Right forelimb (tissue), 1 donor: Measurements from ENCODE around the gene GRB14.
"Not testable (repeated sequence)": the region's sequence is repeated elsewhere in the genome, so short reads cannot be mapped to it uniquely, and the experiment has no call there.

Experiments
- DNase-seq: peaks from one replicate; pipeline ENCODE4 v3.0.0-alpha.2; 2018

GRB14 gene

GRCh38 chr2:164479460-164479859 is 141.8 kb downstream of the GRB14 start:
- DNase-seq, result peak; percentile 63

- DNase-seq, result no peak
Observed at GRCh38 chr2:164478205-164478604, 143.1 kb downstream of the GRB14 start.

GRCh38 chr2:164474873-164475272 is 146.4 kb downstream of the GRB14 start:
- DNase-seq, result no peak

- DNase-seq, result no peak
Observed at GRCh38 chr2:164473021-164473420, 148.3 kb downstream of the GRB14 start.

- DNase-seq, result not testable (repeated sequence)
Observed at GRCh38 chr2:164465047-164465446, 156.2 kb downstream of the GRB14 start.

- no peak for DNase-seq
Observed at GRCh38 chr2:164464376-164464775, 156.9 kb downstream of the GRB14 start.

- no peak for DNase-seq
Observed at GRCh38 chr2:164458792-164459191, 162.5 kb downstream of the GRB14 start.

- no peak for DNase-seq
Observed at GRCh38 chr2:164457271-164457670, 164.0 kb downstream of the GRB14 start.

- no peak for DNase-seq
Observed at GRCh38 chr2:164456619-164457018, 164.7 kb downstream of the GRB14 start.

GRCh38 chr2:164453656-164454305 is 167.5 kb downstream of the GRB14 start:
- no peak for DNase-seq

- no peak for DNase-seq
Observed at GRCh38 chr2:164450278-164450677, 171.0 kb downstream of the GRB14 start.

- DNase-seq, result no peak
Observed at GRCh38 chr2:164449706-164450105, 171.6 kb downstream of the GRB14 start.

- DNase-seq, result no peak
Observed at GRCh38 chr2:164447660-164448059, 173.6 kb downstream of the GRB14 start.
